Lung (tissue), 16 donors: Measurements from ENCODE around the gene OR8I2. TPM values are rescaled to one million over a fixed set of nuclear protein-coding genes. Genes with fewer than 3 reads are reported as not detected.
"Not testable (repeated sequence)": the region's sequence is repeated elsewhere in the genome, so short reads cannot be mapped to it uniquely, and the experiment has no call there.

Experiments used
- ATAC-seq: fragments of 200-7000 bp; cut with Tn5 transposase; one replicate; pipeline ENCODE4 v1.9.1; 2020; ENCODE audit warnings: moderate number of reproducible peaks; ENCODE audit not compliant: insufficient read depth, low FRiP score
- DNase-seq, 3 donors: peaks; one replicate each; pipeline ENCODE4 v3.0.0-alpha.2; 2013 to 2017
- H3K27ac ChIP-seq, 2 donors: one replicate each; pipeline ENCODE4 v1.5.1; 2013; ENCODE audit warnings: mild to moderate bottlenecking in 2 of 2, moderate library complexity in 2 of 2, control low read depth in 1 of 2, inconsistent platforms in 1 of 2, low read depth in 1 of 2, low read length in 1 of 2
- H3K27me3 ChIP-seq, 3 donors: one replicate each; pipeline ENCODE4 v1.5.1; 2013; ENCODE audit warnings: low read length in 2 of 3; ENCODE audit not compliant: control insufficient read depth in 3 of 3, insufficient read depth in 3 of 3
- H3K36me3 ChIP-seq, 4 donors: one replicate each; pipeline ENCODE4 v1.5.1; 2013; ENCODE audit warnings: low read length in 4 of 4, mild to moderate bottlenecking in 1 of 4, moderate library complexity in 1 of 4; ENCODE audit not compliant: control insufficient read depth in 4 of 4, insufficient read depth in 4 of 4
- H3K4me1 ChIP-seq, 5 donors: one replicate each; pipeline ENCODE4 v1.5.1; 2013; ENCODE audit warnings: low read length in 5 of 5, mild to moderate bottlenecking in 2 of 5, moderate library complexity in 1 of 5; ENCODE audit not compliant: control insufficient read depth in 5 of 5, insufficient read depth in 5 of 5
- H3K4me3 ChIP-seq: one replicate; pipeline ENCODE4 v1.5.1; 2013; ENCODE audit warnings: mild to moderate bottlenecking, control low read depth, moderate library complexity
- H3K9ac ChIP-seq, 2 donors: one replicate each; pipeline ENCODE4 v1.5.1; 2013; ENCODE audit warnings: low read length in 2 of 2, control low read depth in 1 of 2; ENCODE audit not compliant: insufficient read depth in 1 of 2
- H3K9me3 ChIP-seq, 4 donors: one replicate each; pipeline ENCODE4 v1.5.1; 2013; ENCODE audit warnings: low read length in 3 of 4, mild to moderate bottlenecking in 1 of 4, moderate library complexity in 1 of 4; ENCODE audit not compliant: control insufficient read depth in 4 of 4, insufficient read depth in 3 of 4
- WGBS, 2 donors: extraction: QIAGEN DNeasy Blood & Tissue Kit; methylation state at CpG; one replicate each; pipeline ENCODE4 v1.1.7; 2013; 5-methylcytosine and 5-hydroxymethylcytosine counted together
- long read RNA-seq, 5 donors: transcript quantifications; one replicate each; lab custom pipeline, GENCODE V29; 2026
- polyA plus RNA-seq, 2 donors: library from polyadenylated mRNA; stranded (reverse); fragments of 200-250 nt; gene quantifications; one replicate each; pipeline ENCODE4 v1.2.1, GENCODE V29; 2013
- total RNA-seq, 2 donors: library from RNA; depleted of rRNA in 1 of 2; stranded (reverse); fragments of >200 nt in 1 of 2; gene quantifications; one replicate each; pipeline ENCODE4 v1.2.1, GENCODE V29; 2014 to 2021
- TF ChIP-seq, protein P1 (sequence below): IDR thresholded peaks from 2 replicates; pipeline ENCODE4 v1.5.1; 2012; ENCODE audit warnings: mild to moderate bottlenecking; ENCODE audit errors: control extremely low read depth, extremely low read depth
- donor health status: control.
- donor health status: control.
- donor health status: Bipolar disorder and iron deficiency.
- donor health status: healthy.
- donor health status: DM: yes; HTN: yes; CAD: no.

Gene OR8I2
- total RNA-seq (not detected), polyA plus RNA-seq (not detected)
- long read RNA-seq, donor 1 = 0 reads
- long read RNA-seq, donor 2 = 0 reads
- long read RNA-seq, donor 3 = 0 reads
- long read RNA-seq, donor 4 = 0 reads
- long read RNA-seq, donor 5 = 0 reads

DNA sequence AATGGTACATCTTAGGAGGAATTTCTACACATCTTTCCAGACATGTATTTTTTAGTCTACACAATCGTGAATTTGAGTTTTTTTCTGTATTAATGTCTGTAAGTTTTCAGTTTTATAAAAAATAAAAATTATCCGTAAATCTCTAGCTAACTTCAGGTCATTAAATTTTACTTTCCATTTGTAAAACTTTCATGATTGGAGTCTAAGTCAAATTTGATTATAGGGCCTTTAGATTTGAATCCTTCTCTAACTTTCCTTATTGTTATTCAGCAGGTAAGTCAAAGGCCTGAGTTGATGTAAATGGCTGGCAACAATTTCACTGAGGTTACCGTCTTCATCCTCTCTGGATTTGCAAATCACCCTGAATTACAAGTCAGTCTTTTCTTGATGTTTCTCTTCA, at the start of gene OR8I2:
Gene OR8I2 (plus strand): TSS at position 301 of the 400 bp plus-strand sequence. CDS start 0 bp downstream, at position 301.
- TF ChIP-seq, protein P1, sequence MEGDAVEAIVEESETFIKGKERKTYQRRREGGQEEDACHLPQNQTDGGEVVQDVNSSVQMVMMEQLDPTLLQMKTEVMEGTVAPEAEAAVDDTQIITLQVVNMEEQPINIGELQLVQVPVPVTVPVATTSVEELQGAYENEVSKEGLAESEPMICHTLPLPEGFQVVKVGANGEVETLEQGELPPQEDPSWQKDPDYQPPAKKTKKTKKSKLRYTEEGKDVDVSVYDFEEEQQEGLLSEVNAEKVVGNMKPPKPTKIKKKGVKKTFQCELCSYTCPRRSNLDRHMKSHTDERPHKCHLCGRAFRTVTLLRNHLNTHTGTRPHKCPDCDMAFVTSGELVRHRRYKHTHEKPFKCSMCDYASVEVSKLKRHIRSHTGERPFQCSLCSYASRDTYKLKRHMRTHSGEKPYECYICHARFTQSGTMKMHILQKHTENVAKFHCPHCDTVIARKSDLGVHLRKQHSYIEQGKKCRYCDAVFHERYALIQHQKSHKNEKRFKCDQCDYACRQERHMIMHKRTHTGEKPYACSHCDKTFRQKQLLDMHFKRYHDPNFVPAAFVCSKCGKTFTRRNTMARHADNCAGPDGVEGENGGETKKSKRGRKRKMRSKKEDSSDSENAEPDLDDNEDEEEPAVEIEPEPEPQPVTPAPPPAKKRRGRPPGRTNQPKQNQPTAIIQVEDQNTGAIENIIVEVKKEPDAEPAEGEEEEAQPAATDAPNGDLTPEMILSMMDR = no peak
- ATAC-seq = no peak
- Histone ChIP-seq H3K27ac (no peak within 1 kb of the TSS), H3K9ac (no peak within 1 kb of the TSS), H3K27me3 (no peaks in the 10 kb centered on the region), H3K4me3 (no peak within 1 kb of the TSS), H3K9me3 (no peaks in the 10 kb centered on the region), H3K36me3 (no peaks in the 10 kb centered on the region), H3K4me1 (no peaks in the 10 kb centered on the region)
- WGBS, 2 donors = 61 to 78% methylated on average over 3 of the region's 3 CpGs
- DNase-seq = no peak

DNA sequence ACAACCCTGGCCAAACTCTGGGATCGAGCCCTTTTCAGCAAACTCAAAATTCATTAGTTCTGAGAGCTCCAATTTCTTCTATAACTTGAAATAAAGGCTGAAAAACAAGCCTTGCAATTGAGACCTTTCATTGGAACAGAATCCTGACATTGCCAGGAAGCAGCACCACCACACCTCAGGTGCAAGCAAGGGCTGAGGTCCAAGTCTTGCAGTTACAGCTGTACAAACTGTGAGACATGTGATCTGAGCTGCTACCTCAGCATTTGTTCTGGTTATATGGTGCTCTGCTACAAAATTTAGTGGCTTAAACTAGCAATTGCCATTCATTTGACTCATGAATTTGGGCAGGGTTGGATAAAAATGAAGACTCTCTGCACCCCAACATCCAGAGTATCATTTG, 47.6 kb upstream of the OR8I2 start:
- 60 to 63% methylated on average over 1 of the region's 1 CpG for WGBS, 2 donors
- Histone ChIP-seq H3K9me3 (peaks cover 0 to 8% (median 0%) of the 10 kb centered on the region in 4 donors), H3K4me3 (no peak overlapping the region), H3K9ac (no peak overlapping the region), H3K36me3 (no peaks in the 10 kb centered on the region), H3K4me1 (no peaks in the 10 kb centered on the region), H3K27me3 (no peaks in the 10 kb centered on the region), H3K27ac (no peak overlapping the region)
- ATAC-seq (no peak), DNase-seq (no peak)
- TF ChIP-seq, protein P1 = no peak

DNA sequence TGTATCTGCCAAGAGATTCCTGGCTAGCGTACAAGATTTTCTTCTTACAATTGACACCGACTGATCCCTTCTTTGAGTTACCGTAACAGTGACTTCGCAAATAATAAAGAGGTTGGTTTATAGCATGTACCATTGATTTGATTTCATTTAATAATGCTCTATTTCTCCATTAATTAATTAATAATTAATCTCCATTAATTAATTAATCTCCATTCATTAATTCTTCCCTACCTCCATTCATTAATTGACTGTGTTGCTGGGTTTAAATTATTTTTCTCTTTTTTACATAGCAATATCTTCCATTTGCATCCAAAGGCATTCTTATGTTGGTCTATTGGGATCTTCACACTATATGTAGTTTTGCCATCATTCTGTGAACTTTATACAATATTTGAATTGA, 44.6 kb upstream of the OR8I2 start:
- ATAC-seq (no peak), DNase-seq (no peak)
- WGBS, 2 donors = 71 to 72% methylated on average over 4 of the region's 4 CpGs
- H3K36me3 ChIP-seq = no peaks in the 10 kb centered on the region
- H3K9me3 ChIP-seq = peaks cover 0 to 2% (median under 1%) of the 10 kb centered on the region in 4 donors
- no peak overlapping the region for H3K4me3 ChIP-seq
- H3K9ac ChIP-seq = no peak overlapping the region
- H3K4me1 ChIP-seq = no peaks in the 10 kb centered on the region
- no peaks in the 10 kb centered on the region for H3K27me3 ChIP-seq
- no peak overlapping the region for H3K27ac ChIP-seq
- TF ChIP-seq, protein P1 = no peak

DNA sequence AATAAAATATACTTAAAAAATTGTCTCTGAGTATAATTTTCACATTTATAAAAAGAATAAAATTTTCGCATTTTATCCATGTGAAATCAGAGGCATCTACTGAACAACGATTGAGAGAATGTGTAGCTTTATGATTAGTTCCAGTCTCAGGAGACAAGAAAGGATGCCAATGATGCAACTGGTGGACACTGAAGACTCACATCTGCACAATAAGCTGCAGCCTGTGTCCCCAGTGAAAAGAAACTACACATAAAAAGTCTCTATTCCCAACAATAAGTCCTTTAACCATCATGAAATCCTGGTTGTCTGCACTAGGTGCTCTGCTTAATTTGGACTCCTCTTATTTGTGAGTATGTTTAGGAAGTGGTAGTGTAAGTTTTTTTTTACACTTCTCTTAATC, 43.6 kb upstream of the OR8I2 start:
- DNase-seq = no peak
- no peak overlapping the region for H3K27ac ChIP-seq
- TF ChIP-seq, protein P1 = no peak
- WGBS, 2 donors = 90 to 92% methylated on average over 2 of the region's 2 CpGs
- H3K36me3 ChIP-seq = no peaks in the 10 kb centered on the region
- no peak for ATAC-seq
- H3K9me3 ChIP-seq = peaks cover 0 to 5% (median 0%) of the 10 kb centered on the region in 4 donors
- H3K9ac ChIP-seq = no peak overlapping the region
- no peaks in the 10 kb centered on the region for H3K4me1 ChIP-seq
- no peaks in the 10 kb centered on the region for H3K27me3 ChIP-seq
- H3K4me3 ChIP-seq = no peak overlapping the region

DNA sequence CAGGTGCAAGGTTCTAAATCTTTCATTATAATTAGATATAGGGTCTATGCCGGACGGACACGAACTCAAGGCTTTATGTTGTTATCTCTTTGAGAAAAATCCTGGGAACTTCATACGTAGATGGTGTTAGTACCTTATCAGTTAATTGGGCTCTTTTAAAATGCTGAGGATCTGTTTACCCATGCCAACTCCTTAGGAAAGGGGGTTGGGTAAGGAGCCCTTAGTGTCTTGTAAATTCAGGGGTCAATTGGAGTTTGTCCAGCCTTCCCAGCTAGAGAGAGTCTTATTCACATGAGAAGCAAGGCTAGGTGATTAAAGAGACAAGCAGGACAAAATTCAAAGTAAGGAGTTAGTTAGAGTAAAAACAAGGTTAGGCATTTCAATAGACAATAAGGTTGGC, 36.7 kb upstream of the OR8I2 start:
- H3K36me3 ChIP-seq, H3K4me1 ChIP-seq, H3K4me3 ChIP-seq, H3K9me3 ChIP-seq, DNase-seq, H3K27me3 ChIP-seq, H3K27ac ChIP-seq, H3K9ac ChIP-seq, ATAC-seq: not testable (repeated sequence)
- 40 to 42% methylated on average over 4 of the region's 4 CpGs for WGBS, 2 donors
